GM12878 (cell line): ENCODE results near the gene WDFY3. TPM values are rescaled to one million over a fixed set of nuclear protein-coding genes. Genes with fewer than 3 reads are reported as not detected.

Source experiments
- ATAC-seq: fragments of 200-7000 bp; cut with Tn5 transposase; 3 replicates; pipeline ENCODE4 v1.9.1; 2020; ENCODE audit warnings: mild to moderate bottlenecking, moderate library complexity
- BruUV-seq: library from RNA; stranded (reverse); fragments of 400-500 nt; replicated peaks from 2 replicates; lab custom pipeline; 2021; lab: Mats Ljungman, UMichigan
- CTCF ChIA-PET: fragments of 300-600 bp; sonication (Branson Sonifier 250); formaldehyde crosslinking; extraction: SDS; loops from one replicate; lab custom pipeline; 2021; ENCODE audit warnings: inconsistent platforms; lab: Yijun Ruan, JAX
- POLR2A ChIA-PET: fragments of 350-600 bp; formaldehyde crosslinking; extraction: SDS; loops from one replicate; lab custom pipeline; 2021; ENCODE audit warnings: inconsistent platforms; lab: Charles Lee
- RAD21 ChIA-PET: fragments of 300-600 bp; sonication (Branson Sonifier 250); formaldehyde crosslinking; loops from one replicate; lab custom pipeline; 2023; ENCODE audit warnings: antibody characterized with exemption; ENCODE audit not compliant: unreplicated experiment; lab: Charles Lee
- SMC1A ChIA-PET: fragments of 300-600 bp; sonication (Branson Sonifier 250); formaldehyde crosslinking; loops from one replicate; lab custom pipeline; 2023; ENCODE audit not compliant: unreplicated experiment, uncharacterized antibody; lab: Charles Lee
- DNase-seq: peaks from one replicate; pipeline ENCODE4 v3.0.0-alpha.2; 2011; ENCODE audit warnings: low read depth, low spot score
- FAIRE-seq: peaks from 3 replicates; lab custom pipeline; 2011; peaks lifted over from hg19 to GRCh38; lab: Jason Lieb, UNC
- H2AFZ ChIP-seq: 2 replicates; pipeline ENCODE4 v1.6.0; 2011; ENCODE audit warnings: low read depth, low read length, control low read depth; ENCODE audit not compliant: control insufficient read depth
- H3K27ac ChIP-seq: 2 replicates; pipeline ENCODE4 v1.5.1; 2011; ENCODE audit warnings: control low read depth; ENCODE audit not compliant: control insufficient read depth, insufficient read depth
- H3K27me3 ChIP-seq, 2 experiments: replicated peaks in 1 of 2; 2 replicates each; pipeline versions ENCODE4 v1.6.0 to v1.6.1; 2011; ENCODE audit warnings: low read length in 1 of 2; ENCODE audit not compliant: control insufficient read depth in 2 of 2, insufficient read depth in 2 of 2
- H3K36me3 ChIP-seq, 2 experiments: 2 replicates each; pipeline ENCODE4 v1.5.1; 2011; ENCODE audit warnings: low read length in 1 of 2; ENCODE audit not compliant: control insufficient read depth in 2 of 2, insufficient read depth in 2 of 2
- H3K4me1 ChIP-seq: 2 replicates; pipeline ENCODE4 v1.6.1; 2011; ENCODE audit warnings: mild to moderate bottlenecking, low read length, moderate library complexity, mixed read lengths; ENCODE audit not compliant: control insufficient read depth, insufficient read depth
- H3K4me2 ChIP-seq: 2 replicates; pipeline ENCODE4 v1.6.0; 2011; ENCODE audit warnings: control low read depth; ENCODE audit not compliant: control insufficient read depth, insufficient read depth
- H3K4me3 ChIP-seq: fragments of 200-600 bp; sonication (generic); 2 replicates; pipeline ENCODE4 v1.5.1; 2016
- H3K79me2 ChIP-seq: 2 replicates; pipeline ENCODE4 v1.6.0; 2011; ENCODE audit warnings: low read length; ENCODE audit not compliant: control insufficient read depth, insufficient read depth
- H3K9ac ChIP-seq: 2 replicates; pipeline ENCODE4 v1.8.0; 2011; ENCODE audit warnings: low read length, control low read depth, mixed read lengths; ENCODE audit not compliant: control insufficient read depth, insufficient read depth
- H3K9me3 ChIP-seq: replicated peaks from 3 replicates; pipeline ENCODE4 v1.5.1; 2011; ENCODE audit warnings: mild to moderate bottlenecking, low read length; ENCODE audit not compliant: control insufficient read depth, insufficient read depth
- H4K20me1 ChIP-seq: 2 replicates; pipeline ENCODE4 v1.6.0; 2011; ENCODE audit not compliant: control insufficient read depth, insufficient read depth
- GABPA ChIP-seq: IDR thresholded peaks from 2 replicates; pipeline ENCODE4 v1.6.1; 2014; ENCODE audit warnings: antibody characterized with exemption, low read depth, mild to moderate bottlenecking, inconsistent platforms
- GATAD2B ChIP-seq: fragments of 450-650 bp; conservative IDR thresholded peaks from 2 replicates; pipeline ENCODE4 v1.6.1; 2017; ENCODE audit warnings: low read depth, mild to moderate bottlenecking, moderate library complexity
- NFXL1 ChIP-seq: fragments of 450-650 bp; IDR thresholded peaks from 2 replicates; pipeline ENCODE4 v1.6.1; 2017; ENCODE audit warnings: antibody characterized with exemption, mild to moderate bottlenecking, borderline replicate concordance
- NR2F1 ChIP-seq: fragments of 450-650 bp; conservative IDR thresholded peaks from 2 replicates; pipeline ENCODE4 v1.6.1; 2017; ENCODE audit warnings: mild to moderate bottlenecking
- PAX5 ChIP-seq: IDR thresholded peaks from 2 replicates; pipeline ENCODE4 v1.6.1; 2011; ENCODE audit warnings: low read depth, low read length, borderline replicate concordance
- POU2F2 ChIP-seq: IDR thresholded peaks from 3 replicates; pipeline ENCODE4 v1.6.1; 2011; ENCODE audit warnings: low read depth, mild to moderate bottlenecking, low read length, borderline replicate concordance
- RFX5 ChIP-seq: IDR thresholded peaks from 2 replicates; pipeline ENCODE4 v1.6.1; 2011; ENCODE audit warnings: low read depth, low read length, improper control_type of control experiment
- SREBF2 ChIP-seq: IDR thresholded peaks from 2 replicates; pipeline ENCODE4 v1.6.1; 2012; ENCODE audit warnings: mild to moderate bottlenecking, low read length
- TAF1 ChIP-seq: IDR thresholded peaks from 2 replicates; pipeline ENCODE4 v1.6.1; 2011; ENCODE audit warnings: mild to moderate bottlenecking, low read depth, low read length, borderline replicate concordance
- TCF12 ChIP-seq: IDR thresholded peaks from 2 replicates; pipeline ENCODE4 v1.6.1; 2011; ENCODE audit warnings: low read depth, mild to moderate bottlenecking, low read length
- ZNF622 ChIP-seq: fragments of 450-650 bp; IDR thresholded peaks from 2 replicates; pipeline ENCODE4 v1.6.1; 2017; ENCODE audit warnings: mild to moderate bottlenecking, inconsistent platforms
- ZSCAN29 ChIP-seq: fragments of 450-650 bp; IDR thresholded peaks from 2 replicates; pipeline ENCODE4 v1.6.1; 2017; ENCODE audit warnings: mild to moderate bottlenecking, moderate library complexity
- WGBS: methylation state at CpG from one replicate; pipeline ENCODE4 v1.1.6; 2016; ENCODE audit warnings: low lambda C conversion rate; ENCODE audit not compliant: insufficient replicate concordance, insufficient coverage; ENCODE audit errors: missing lambda C conversion rate; 5-methylcytosine and 5-hydroxymethylcytosine counted together
- in situ Hi-C: fragments of 300-500 bp; cut with MboI; formaldehyde crosslinking; loops from 9 replicates; pipeline ENCODE4 v1.14.3; 2018; ENCODE audit warnings: mixed read lengths
- intact Hi-C: fragments of 100-400 bp; cut with micrococcal nuclease; formaldehyde crosslinking; loops from one replicate; pipeline ENCODE4 v1.14.2; 2022; ENCODE audit not compliant: unreplicated experiment
- polyA plus RNA-seq, 11 experiments: library from polyadenylated mRNA; depleted of rRNA in 4 of 11; unstranded in 6 of 11; stranded (reverse) in 5 of 11; fragments of >200 nt; fragmentation: Nextera tagmentation in 4 of 11; fragmentation: Illumina TruSeq in 1 of 11; extraction: Ambion mirVana in 4 of 11; extraction: Trizol in 1 of 11; gene quantifications; 1 replicate in 1 of 11; 2 replicates in 10 of 11; pipeline versions ENCODE4 v1.2.1 to v1.2.3, GENCODE V29; 2011 to 2016; ENCODE audit warnings: inconsistent platforms in 2 of 11, missing spikeins in 2 of 11, low read depth in 1 of 11
- total RNA-seq, 4 experiments: library from RNA; depleted of rRNA in 3 of 4; stranded (reverse); fragments of >200 nt in 3 of 4; fragmentation: Illumina TruSeq in 1 of 4; extraction: Trizol in 1 of 4; gene quantifications; 2 replicates each; pipeline versions ENCODE4 v1.2.1 to v1.2.3, GENCODE V29; 2013 to 2021
- TF ChIP-seq, protein P1 (sequence below): IDR thresholded peaks from 2 replicates; pipeline ENCODE4 v1.6.1; 2011; ENCODE audit warnings: borderline replicate concordance, low read depth, mild to moderate bottlenecking, moderate library complexity, mixed read lengths, low read length; ENCODE audit not compliant: insufficient read depth; ENCODE audit errors: extremely low read length
- TF ChIP-seq, protein P2 (sequence below): fragments of 450-650 bp; IDR thresholded peaks from 2 replicates; pipeline ENCODE4 v1.6.1; 2016; ENCODE audit warnings: mild to moderate bottlenecking, moderate library complexity, borderline replicate concordance
- TF ChIP-seq, protein P3 (sequence below): IDR thresholded peaks from 2 replicates; pipeline ENCODE4 v1.6.1; 2012; ENCODE audit warnings: improper control_type of control experiment, low read depth, low read length; ENCODE audit not compliant: insufficient replicate concordance

WDFY3 gene
- total and polyA plus RNA-seq, 10 of the 15 experiments (the other 5 are each of a cell fraction or from before 2014, with no cell fraction given): 0.01 to 0.23 (median 0.12) TPM; not detected in 2

DNA sequence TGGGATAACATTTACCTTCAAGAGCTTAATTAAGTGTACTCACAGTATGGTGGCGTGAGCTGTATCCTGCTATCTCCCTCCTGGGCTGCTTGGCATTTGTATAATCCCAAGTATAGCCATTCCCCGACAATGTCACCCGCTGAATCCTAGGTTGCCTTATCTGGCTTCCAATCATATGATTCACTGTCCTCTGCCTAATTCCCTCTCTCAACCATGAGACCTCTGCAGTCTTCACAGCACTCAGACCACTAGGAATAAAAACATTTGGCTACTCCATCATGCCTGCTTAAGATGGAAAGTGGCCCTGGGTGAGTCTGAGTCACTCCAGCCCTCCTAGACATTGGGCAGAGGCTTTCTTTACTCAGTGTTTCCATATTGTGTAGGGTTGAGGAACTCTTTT lies 28.9 kb upstream of the WDFY3 start (continued):
- TF ChIP-seq, protein P1, sequence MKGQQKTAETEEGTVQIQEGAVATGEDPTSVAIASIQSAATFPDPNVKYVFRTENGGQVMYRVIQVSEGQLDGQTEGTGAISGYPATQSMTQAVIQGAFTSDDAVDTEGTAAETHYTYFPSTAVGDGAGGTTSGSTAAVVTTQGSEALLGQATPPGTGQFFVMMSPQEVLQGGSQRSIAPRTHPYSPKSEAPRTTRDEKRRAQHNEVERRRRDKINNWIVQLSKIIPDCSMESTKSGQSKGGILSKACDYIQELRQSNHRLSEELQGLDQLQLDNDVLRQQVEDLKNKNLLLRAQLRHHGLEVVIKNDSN: no peak
- TF ChIP-seq RFX5 (no peak), NR2F1 (no peak), TCF12 (no peak), SREBF2 (no peak), GATAD2B (no peak)
- TF ChIP-seq, protein P2, sequence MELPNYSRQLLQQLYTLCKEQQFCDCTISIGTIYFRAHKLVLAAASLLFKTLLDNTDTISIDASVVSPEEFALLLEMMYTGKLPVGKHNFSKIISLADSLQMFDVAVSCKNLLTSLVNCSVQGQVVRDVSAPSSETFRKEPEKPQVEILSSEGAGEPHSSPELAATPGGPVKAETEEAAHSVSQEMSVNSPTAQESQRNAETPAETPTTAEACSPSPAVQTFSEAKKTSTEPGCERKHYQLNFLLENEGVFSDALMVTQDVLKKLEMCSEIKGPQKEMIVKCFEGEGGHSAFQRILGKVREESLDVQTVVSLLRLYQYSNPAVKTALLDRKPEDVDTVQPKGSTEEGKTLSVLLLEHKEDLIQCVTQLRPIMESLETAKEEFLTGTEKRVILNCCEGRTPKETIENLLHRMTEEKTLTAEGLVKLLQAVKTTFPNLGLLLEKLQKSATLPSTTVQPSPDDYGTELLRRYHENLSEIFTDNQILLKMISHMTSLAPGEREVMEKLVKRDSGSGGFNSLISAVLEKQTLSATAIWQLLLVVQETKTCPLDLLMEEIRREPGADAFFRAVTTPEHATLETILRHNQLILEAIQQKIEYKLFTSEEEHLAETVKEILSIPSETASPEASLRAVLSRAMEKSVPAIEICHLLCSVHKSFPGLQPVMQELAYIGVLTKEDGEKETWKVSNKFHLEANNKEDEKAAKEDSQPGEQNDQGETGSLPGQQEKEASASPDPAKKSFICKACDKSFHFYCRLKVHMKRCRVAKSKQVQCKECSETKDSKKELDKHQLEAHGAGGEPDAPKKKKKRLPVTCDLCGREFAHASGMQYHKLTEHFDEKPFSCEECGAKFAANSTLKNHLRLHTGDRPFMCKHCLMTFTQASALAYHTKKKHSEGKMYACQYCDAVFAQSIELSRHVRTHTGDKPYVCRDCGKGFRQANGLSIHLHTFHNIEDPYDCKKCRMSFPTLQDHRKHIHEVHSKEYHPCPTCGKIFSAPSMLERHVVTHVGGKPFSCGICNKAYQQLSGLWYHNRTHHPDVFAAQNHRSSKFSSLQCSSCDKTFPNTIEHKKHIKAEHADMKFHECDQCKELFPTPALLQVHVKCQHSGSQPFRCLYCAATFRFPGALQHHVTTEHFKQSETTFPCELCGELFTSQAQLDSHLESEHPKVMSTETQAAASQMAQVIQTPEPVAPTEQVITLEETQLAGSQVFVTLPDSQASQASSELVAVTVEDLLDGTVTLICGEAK: no peak
- TF ChIP-seq, all 136 proteins: peak for 0

DNA sequence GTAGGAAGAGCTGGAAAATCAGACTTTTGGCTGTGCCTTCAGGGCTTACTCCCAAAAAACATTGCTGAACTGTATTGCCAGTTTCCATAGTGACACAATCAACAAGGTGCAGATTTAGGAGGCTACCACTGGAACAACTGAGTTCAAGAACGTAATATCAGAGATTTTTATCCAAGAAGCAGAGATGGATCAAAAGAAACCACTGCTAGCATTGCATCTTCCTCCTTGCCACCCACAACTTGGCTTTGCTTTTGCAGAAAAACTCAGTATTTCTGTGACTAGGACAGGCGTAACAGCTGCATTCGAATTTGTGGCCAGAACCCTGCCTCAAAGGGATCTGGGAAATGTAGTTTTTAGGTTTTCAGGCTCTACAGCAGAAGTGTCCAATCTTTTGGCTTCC lies 27.8 kb upstream of the WDFY3 start:
- Histone ChIP-seq H3K4me1 (no peaks in the 10 kb centered on the region), H2AFZ (no peak overlapping the region), H4K20me1 (no peaks in the 10 kb centered on the region), H3K4me3 (no peak overlapping the region), H3K79me2 (no peaks in the 10 kb centered on the region), H3K36me3 (no peaks in the 10 kb centered on the region), H3K9ac (no peak overlapping the region), H3K9me3 (no peaks in the 10 kb centered on the region), H3K4me2 (no peak overlapping the region), H3K27ac (no peak overlapping the region), H3K27me3 (no peaks in the 10 kb centered on the region)
- no peak for ATAC-seq
- no TSS peak for BruUV-seq
- ChIA-PET SMC1A (no interaction called here), POLR2A (no interaction called here), RAD21 (no interaction called here), CTCF (no interaction called here)
- intact Hi-C loops (no loop called here), in situ Hi-C loops (no loop called here)
- WGBS: 0% methylated on average over 3 of the region's 3 CpGs
- FAIRE-seq: no peak
- no peak for DNase-seq
- no peak for TF ChIP-seq TAF1
- no peak for TF ChIP-seq NFXL1
- TF ChIP-seq PAX5: no peak
- no peak for TF ChIP-seq ZSCAN29
- TF ChIP-seq POU2F2: no peak
- no peak for TF ChIP-seq ZNF622
- TF ChIP-seq, protein P3, sequence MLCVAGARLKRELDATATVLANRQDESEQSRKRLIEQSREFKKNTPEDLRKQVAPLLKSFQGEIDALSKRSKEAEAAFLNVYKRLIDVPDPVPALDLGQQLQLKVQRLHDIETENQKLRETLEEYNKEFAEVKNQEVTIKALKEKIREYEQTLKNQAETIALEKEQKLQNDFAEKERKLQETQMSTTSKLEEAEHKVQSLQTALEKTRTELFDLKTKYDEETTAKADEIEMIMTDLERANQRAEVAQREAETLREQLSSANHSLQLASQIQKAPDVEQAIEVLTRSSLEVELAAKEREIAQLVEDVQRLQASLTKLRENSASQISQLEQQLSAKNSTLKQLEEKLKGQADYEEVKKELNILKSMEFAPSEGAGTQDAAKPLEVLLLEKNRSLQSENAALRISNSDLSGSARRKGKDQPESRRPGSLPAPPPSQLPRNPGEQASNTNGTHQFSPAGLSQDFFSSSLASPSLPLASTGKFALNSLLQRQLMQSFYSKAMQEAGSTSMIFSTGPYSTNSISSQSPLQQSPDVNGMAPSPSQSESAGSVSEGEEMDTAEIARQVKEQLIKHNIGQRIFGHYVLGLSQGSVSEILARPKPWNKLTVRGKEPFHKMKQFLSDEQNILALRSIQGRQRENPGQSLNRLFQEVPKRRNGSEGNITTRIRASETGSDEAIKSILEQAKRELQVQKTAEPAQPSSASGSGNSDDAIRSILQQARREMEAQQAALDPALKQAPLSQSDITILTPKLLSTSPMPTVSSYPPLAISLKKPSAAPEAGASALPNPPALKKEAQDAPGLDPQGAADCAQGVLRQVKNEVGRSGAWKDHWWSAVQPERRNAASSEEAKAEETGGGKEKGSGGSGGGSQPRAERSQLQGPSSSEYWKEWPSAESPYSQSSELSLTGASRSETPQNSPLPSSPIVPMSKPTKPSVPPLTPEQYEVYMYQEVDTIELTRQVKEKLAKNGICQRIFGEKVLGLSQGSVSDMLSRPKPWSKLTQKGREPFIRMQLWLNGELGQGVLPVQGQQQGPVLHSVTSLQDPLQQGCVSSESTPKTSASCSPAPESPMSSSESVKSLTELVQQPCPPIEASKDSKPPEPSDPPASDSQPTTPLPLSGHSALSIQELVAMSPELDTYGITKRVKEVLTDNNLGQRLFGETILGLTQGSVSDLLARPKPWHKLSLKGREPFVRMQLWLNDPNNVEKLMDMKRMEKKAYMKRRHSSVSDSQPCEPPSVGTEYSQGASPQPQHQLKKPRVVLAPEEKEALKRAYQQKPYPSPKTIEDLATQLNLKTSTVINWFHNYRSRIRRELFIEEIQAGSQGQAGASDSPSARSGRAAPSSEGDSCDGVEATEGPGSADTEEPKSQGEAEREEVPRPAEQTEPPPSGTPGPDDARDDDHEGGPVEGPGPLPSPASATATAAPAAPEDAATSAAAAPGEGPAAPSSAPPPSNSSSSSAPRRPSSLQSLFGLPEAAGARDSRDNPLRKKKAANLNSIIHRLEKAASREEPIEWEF: no peak
- TF ChIP-seq GABPA: no peak
